Measurements from ENCODE around the gene NXF2B. TPM values are rescaled to one million over a fixed set of nuclear protein-coding genes. Genes with fewer than 3 reads are reported as not detected.

NXF2B gene
- total and polyA plus RNA-seq, 2 donors (not counting 3 experiments of a cell fraction or from before 2014, with no cell fraction given), result not detected

- Histone ChIP-seq H3K27me3 (ENCODE audit: control insufficient read depth in 2 of 2, insufficient read depth in 2 of 2, low read length in 2 of 2) (no peaks in the 10 kb centered on the region), H3K4me2 (ENCODE audit: insufficient read depth, low read length) (no peak overlapping the region), H3K9ac (replicated peaks; ENCODE audit: extremely low read depth, insufficient read depth, low read length) (no peak overlapping the region), H4K20me1 (replicated peaks; ENCODE audit: control insufficient read depth, extremely low read depth, insufficient read depth, low read length) (no peaks in the 10 kb centered on the region), H3K9me1 (replicated peaks; ENCODE audit: control insufficient read depth, extremely low read depth, insufficient read depth, low read length) (no peaks in the 10 kb centered on the region), H3K36me3 (ENCODE audit: control insufficient read depth in 2 of 2, extremely low read depth in 1 of 2, insufficient read depth in 2 of 2, low read length in 2 of 2) (no peaks in the 10 kb centered on the region), H3K79me2 (ENCODE audit: control insufficient read depth, insufficient read depth, low read length) (no peaks in the 10 kb centered on the region), H3K9me3 (replicated peaks; ENCODE audit: control insufficient read depth, insufficient read depth, low read length) (no peaks in the 10 kb centered on the region), H3K27ac (ENCODE audit: insufficient read depth, low read depth, low read length) (no peak overlapping the region), H2AFZ (ENCODE audit: low read depth, low read length) (no peak overlapping the region), H3K4me1 (ENCODE audit: control insufficient read depth, extremely low read depth, insufficient read depth, low read length) (no peaks in the 10 kb centered on the region), H3K4me3 (replicated peaks in 1 of 3; ENCODE audit: insufficient read depth in 1 of 3, low read depth in 1 of 3, low read length in 3 of 3) (no peak overlapping the region)
- ChIA-PET CTCF (no interaction called here), POLR2A (no interaction called here)
- no TSS peak for BruUV-seq (replicated peaks)
- DNase-seq (ENCODE audit: low read depth, low spot score) (no peak), FAIRE-seq (no peak)
- intact Hi-C loops (cut with micrococcal nuclease), result no loop called here
- TF ChIP-seq MYC (IDR thresholded peaks at IDR 0.05; ENCODE audit: low read depth, low read length) (no peak), JUN (IDR thresholded peaks at IDR 0.05; ENCODE audit: borderline replicate concordance, insufficient read depth, insufficient read length, low read depth) (no peak), EZH2 (IDR thresholded peaks at IDR 0.05; ENCODE audit: borderline replicate concordance, low read depth, low read length, severe bottlenecking) (no peak), FOS (IDR thresholded peaks at IDR 0.05; ENCODE audit: borderline replicate concordance, insufficient read depth, low read length) (no peak), MAX (IDR thresholded peaks at IDR 0.05; ENCODE audit: insufficient read depth, insufficient read length) (no peak), POLR2A (IDR thresholded peaks at IDR 0.05; ENCODE audit: low read depth, low read length) (no peak), CTCF (IDR thresholded peaks at IDR 0.05; ENCODE audit: extremely low read depth in 1 of 2, insufficient read depth in 1 of 2, low read depth in 1 of 2, low read length in 2 of 2) (no peak), POLR2AphosphoS5 (IDR thresholded peaks at IDR 0.05; ENCODE audit: insufficient read depth, low read depth, low read length) (no peak), GATA2 (IDR thresholded peaks at IDR 0.05; ENCODE audit: insufficient read depth, insufficient read length, low read depth, low read length) (no peak)
- dilution Hi-C loops (cut with MboI; ENCODE audit: extremely low pct_ligation_motif_present, low sequenced_read_pairs), result no loop called here
These were observed 101.6 kb downstream of the NXF2B start for GRCh38 chrX:102338162-102338561.

Other genes with a start within 250 kb of the NXF2B start
- not detected in 2 replicates for gene TCP11X1, start 224.7 kb downstream of the NXF2B start, total RNA-seq
- not detected in 2 replicates for gene TCP11X1, start 224.7 kb downstream of the NXF2B start, polyA plus RNA-seq
- not detected in 2 replicates for gene NXF2, start 192.8 kb downstream of the NXF2B start, total RNA-seq
- gene NXF2, start 192.8 kb downstream of the NXF2B start, polyA plus RNA-seq, result not detected in 2 replicates
- gene TCP11X2, start 31.8 kb upstream of the NXF2B start, total RNA-seq, result not detected in 2 replicates
- not detected in 2 replicates for gene TCP11X2, start 31.8 kb upstream of the NXF2B start, polyA plus RNA-seq
- 6.0 and 6.7 TPM in 2 replicates for gene TMSB15A, start 76.7 kb upstream of the NXF2B start, total RNA-seq
- 10.6 and 17.2 TPM in 2 replicates for gene TMSB15A, start 76.7 kb upstream of the NXF2B start, polyA plus RNA-seq
- 8.8 and 10.3 TPM in 2 replicates for gene ARMCX5, start 159.5 kb upstream of the NXF2B start, total RNA-seq
- gene ARMCX5, start 159.5 kb upstream of the NXF2B start, polyA plus RNA-seq, result 6.1 and 8.0 TPM in 2 replicates
- 2.1 and 2.4 TPM in 2 replicates for gene GPRASP1, start 211.5 kb upstream of the NXF2B start, total RNA-seq
- 0.32 and 0.33 TPM in 2 replicates for gene GPRASP1, start 211.5 kb upstream of the NXF2B start, polyA plus RNA-seq

Data from endothelial cell of umbilical vein (primary cell).